DOHH2 (cell line): Measurements from ENCODE around the gene FOXP3.
A peak's percentile ranks its signal among the peaks of the same experiment; 100 is the strongest.

Experiments
- H3F3A ChIP-seq: fragments of 200-600 bp; sonication (generic), shearing (Covaris generic); 2 replicates; pipeline ENCODE4 v1.6.0; 2016; ENCODE audit warnings: antibody characterized with exemption, mild to moderate bottlenecking; ENCODE audit not compliant: control insufficient read depth, insufficient read depth
- H3K27ac ChIP-seq: fragments of 200-600 bp; sonication (generic); 2 replicates; pipeline ENCODE4 v1.5.1; 2014; ENCODE audit warnings: low read depth, mild to moderate bottlenecking, low read length, moderate library complexity
- H3K27me3 ChIP-seq: fragments of 200-600 bp; sonication (generic); 2 replicates; pipeline ENCODE4 v1.6.1; 2014; ENCODE audit warnings: mild to moderate bottlenecking, low read length, mixed read lengths; ENCODE audit not compliant: control insufficient read depth
- H3K36me3 ChIP-seq: fragments of 200-600 bp; sonication (generic); 2 replicates; pipeline ENCODE4 v1.6.1; 2014; ENCODE audit warnings: mild to moderate bottlenecking, low read length, moderate library complexity, mixed read lengths; ENCODE audit not compliant: control insufficient read depth
- H3K4me1 ChIP-seq: fragments of 200-600 bp; sonication (generic); 2 replicates; pipeline ENCODE4 v1.6.1; 2014; ENCODE audit warnings: mild to moderate bottlenecking, low read length, mixed read lengths; ENCODE audit not compliant: control insufficient read depth
- H3K4me2 ChIP-seq: fragments of 200-600 bp; sonication (generic); 2 replicates; pipeline ENCODE4 v1.6.0; 2014; ENCODE audit warnings: mild to moderate bottlenecking, low read length, moderate library complexity
- H3K4me3 ChIP-seq: fragments of 200-600 bp; sonication (generic); 2 replicates; pipeline ENCODE4 v1.5.1; 2014; ENCODE audit warnings: mild to moderate bottlenecking, low read length, mixed read lengths
- H3K79me2 ChIP-seq: fragments of 200-600 bp; sonication (generic); 2 replicates; pipeline ENCODE4 v1.6.1; 2014; ENCODE audit warnings: mild to moderate bottlenecking, low read length, mixed read lengths; ENCODE audit not compliant: control insufficient read depth
- H3K9me2 ChIP-seq: fragments of 200-600 bp; sonication (generic); replicated peaks from 2 replicates; pipeline ENCODE4 v1.6.1; 2014; ENCODE audit warnings: mild to moderate bottlenecking, low read length, mixed read lengths; ENCODE audit not compliant: control insufficient read depth
- H3K9me3 ChIP-seq: fragments of 200-600 bp; sonication (generic); 2 replicates; pipeline ENCODE4 v1.6.1; 2014; ENCODE audit warnings: antibody characterized with exemption, low read length, mixed read lengths; ENCODE audit not compliant: control insufficient read depth, insufficient read depth
- H4K20me1 ChIP-seq: fragments of 200-600 bp; sonication (generic); 2 replicates; pipeline ENCODE4 v1.6.0; 2014; ENCODE audit warnings: low read depth, mild to moderate bottlenecking, antibody characterized with exemption, low read length, moderate library complexity; ENCODE audit not compliant: control insufficient read depth, insufficient read depth
- EZH2phosphoT487 ChIP-seq: fragments of 200-600 bp; sonication (generic); IDR thresholded peaks from 2 replicates; pipeline ENCODE4 v1.6.1; 2017; ENCODE audit warnings: borderline replicate concordance, mild to moderate bottlenecking, antibody characterized with exemption, low read length, moderate library complexity, mixed read lengths
- TF ChIP-seq, protein P1 (sequence below): fragments of 200-600 bp; sonication (generic); IDR thresholded peaks from one replicate; pipeline ENCODE4 v1.5.1; 2014; ENCODE audit warnings: antibody characterized with exemption, mild to moderate bottlenecking, low read depth, low read length; ENCODE audit not compliant: poor library complexity, severe bottlenecking

Gene FOXP3

DNA sequence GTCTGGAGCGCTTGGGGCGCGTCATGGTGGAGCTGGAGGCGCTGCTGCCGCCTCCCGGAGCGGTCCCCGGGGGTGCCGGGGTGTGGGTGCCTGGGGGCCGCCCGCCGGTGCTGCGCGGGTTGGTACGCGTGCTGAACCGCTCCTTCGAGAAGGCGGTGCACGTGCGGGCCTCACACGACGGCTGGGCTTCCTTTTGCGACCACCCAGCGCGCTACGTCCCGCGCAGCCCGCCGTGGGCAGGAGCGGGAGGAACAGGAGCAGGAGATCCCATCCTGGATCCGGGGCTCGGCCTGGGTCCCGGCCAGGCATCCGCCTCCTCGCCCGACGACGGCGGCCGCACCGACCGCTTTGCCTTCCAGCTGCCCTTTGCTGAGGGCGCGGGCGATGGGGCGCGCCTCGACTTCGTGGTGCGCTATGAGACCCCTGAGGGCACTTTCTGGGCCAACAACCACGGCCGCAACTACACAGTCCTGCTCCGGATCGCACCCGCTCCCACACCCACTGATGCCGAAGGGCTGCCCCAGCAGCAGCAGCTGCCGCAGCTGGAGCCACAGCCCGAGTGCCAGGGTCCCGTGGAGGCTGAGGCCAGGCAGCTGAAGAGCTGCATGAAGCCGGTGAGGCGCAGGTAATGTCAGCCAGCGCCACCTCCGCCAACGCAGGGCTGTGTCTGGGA, 5.9 kb upstream of the FOXP3 start:
- H3K27me3 ChIP-seq, result no peaks in the 10 kb centered on the region
- peak overlapping the region; percentile 79 for H3K4me2 ChIP-seq
- no peaks in the 10 kb centered on the region for H3K9me3 ChIP-seq
- peaks cover 45% of the 10 kb centered on the region for H3K79me2 ChIP-seq
- H3K9me2 ChIP-seq, result no peaks in the 10 kb centered on the region
- H3K27ac ChIP-seq, result 0 out of 2 replicates have a peak overlapping the region, but pooled peaks have one; percentile 71
- no peaks in the 10 kb centered on the region for H3F3A ChIP-seq
- no peaks in the 10 kb centered on the region for H4K20me1 ChIP-seq
- peaks cover 8% of the 10 kb centered on the region; the same call in 1 of the 2 replicates for H3K36me3 ChIP-seq
- peak overlapping the region; percentile 85 for H3K4me3 ChIP-seq
- TF ChIP-seq EZH2phosphoT487, result no peak
- TF ChIP-seq, protein P1, sequence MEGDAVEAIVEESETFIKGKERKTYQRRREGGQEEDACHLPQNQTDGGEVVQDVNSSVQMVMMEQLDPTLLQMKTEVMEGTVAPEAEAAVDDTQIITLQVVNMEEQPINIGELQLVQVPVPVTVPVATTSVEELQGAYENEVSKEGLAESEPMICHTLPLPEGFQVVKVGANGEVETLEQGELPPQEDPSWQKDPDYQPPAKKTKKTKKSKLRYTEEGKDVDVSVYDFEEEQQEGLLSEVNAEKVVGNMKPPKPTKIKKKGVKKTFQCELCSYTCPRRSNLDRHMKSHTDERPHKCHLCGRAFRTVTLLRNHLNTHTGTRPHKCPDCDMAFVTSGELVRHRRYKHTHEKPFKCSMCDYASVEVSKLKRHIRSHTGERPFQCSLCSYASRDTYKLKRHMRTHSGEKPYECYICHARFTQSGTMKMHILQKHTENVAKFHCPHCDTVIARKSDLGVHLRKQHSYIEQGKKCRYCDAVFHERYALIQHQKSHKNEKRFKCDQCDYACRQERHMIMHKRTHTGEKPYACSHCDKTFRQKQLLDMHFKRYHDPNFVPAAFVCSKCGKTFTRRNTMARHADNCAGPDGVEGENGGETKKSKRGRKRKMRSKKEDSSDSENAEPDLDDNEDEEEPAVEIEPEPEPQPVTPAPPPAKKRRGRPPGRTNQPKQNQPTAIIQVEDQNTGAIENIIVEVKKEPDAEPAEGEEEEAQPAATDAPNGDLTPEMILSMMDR, result no peak
- H3K4me1 ChIP-seq, result peaks cover 30% of the 10 kb centered on the region

- peaks cover 8% of the 10 kb centered on the region; the same call in 1 of the 2 replicates for H3K36me3 ChIP-seq
- peak within 1 kb of the TSS; percentile 85 for H3K4me3 ChIP-seq
- peaks cover 43% of the 10 kb centered on the region for H3K79me2 ChIP-seq
- peak within 1 kb of the TSS; percentile 71 for H3K27ac ChIP-seq
- no peaks in the 10 kb centered on the region for H4K20me1 ChIP-seq
- no peaks in the 10 kb centered on the region for H3F3A ChIP-seq
- H3K4me2 ChIP-seq, result peak within 1 kb of the TSS; percentile 79
- H3K9me2 ChIP-seq, result no peaks in the 10 kb centered on the region
- H3K9me3 ChIP-seq, result no peaks in the 10 kb centered on the region
- H3K27me3 ChIP-seq, result no peaks in the 10 kb centered on the region
- TF ChIP-seq, protein P1, result no peak
- TF ChIP-seq EZH2phosphoT487, result no peak
- peaks cover 30% of the 10 kb centered on the region for H3K4me1 ChIP-seq
Observed at GRCh38 chrX:49269767-49270248, 5.3 kb upstream of the FOXP3 start, which contains the start of gene PPP1R3F. Gene PPP1R3F (plus strand): TSS chrX:49269793. CDS start chrX:49269870, 77 bp downstream.

- H3K27ac ChIP-seq, result peak overlapping the region; percentile 71
- H3K4me2 ChIP-seq, result peak overlapping the region; percentile 70
- H3K4me3 ChIP-seq, result peak overlapping the region; percentile 85
- H3K9me2 ChIP-seq, result no peaks in the 10 kb centered on the region
- peaks cover 8% of the 10 kb centered on the region; the same call in 1 of the 2 replicates for H3K36me3 ChIP-seq
- H3K27me3 ChIP-seq, result no peaks in the 10 kb centered on the region
- peaks cover 30% of the 10 kb centered on the region for H3K4me1 ChIP-seq
- no peaks in the 10 kb centered on the region for H3F3A ChIP-seq
- no peak for TF ChIP-seq EZH2phosphoT487
- TF ChIP-seq, protein P1, result no peak
- H3K79me2 ChIP-seq, result peaks cover 43% of the 10 kb centered on the region
- no peaks in the 10 kb centered on the region for H4K20me1 ChIP-seq
- H3K9me3 ChIP-seq, result no peaks in the 10 kb centered on the region
Observed at GRCh38 chrX:49269010-49269766, 4.7 kb upstream of the FOXP3 start.
